Heart right ventricle (tissue), 16 donors: ENCODE results near the gene TENT5A. TPM values are rescaled to one million over a fixed set of nuclear protein-coding genes. Genes with fewer than 3 reads are reported as not detected.
A peak's percentile ranks its signal among the peaks of the same experiment; 100 is the strongest.

ENCODE experiments used
- ATAC-seq, 8 donors: fragments of 200-7000 bp; cut with Tn5 transposase; one replicate each; pipeline ENCODE4 v1.9.1; 2020; ENCODE audit warnings: mild to moderate bottlenecking in 8 of 8, moderate library complexity in 8 of 8, moderate number of reproducible peaks in 1 of 8
- DNase-seq, 2 donors: peaks; one replicate each; pipeline ENCODE4 v3.0.0-alpha.2; 2020
- H3K27ac ChIP-seq, 10 donors: fragments of 200-600 bp; sonication (generic) in 2 of 10; one replicate each; pipeline versions ENCODE4 v1.5.0 to v1.8.0; 2020 to 2022; ENCODE audit warnings: mild to moderate bottlenecking in 3 of 10
- H3K27me3 ChIP-seq, 7 donors: fragments of 200-600 bp; one replicate each; pipeline ENCODE4 v1.8.0; 2021 to 2022; ENCODE audit warnings: mild to moderate bottlenecking in 2 of 7
- H3K36me3 ChIP-seq, 9 donors: fragments of 200-600 bp; sonication (generic) in 1 of 9; one replicate each; pipeline versions ENCODE4 v1.5.0 to v1.8.0; 2020 to 2022; ENCODE audit warnings: mild to moderate bottlenecking in 2 of 9
- H3K4me1 ChIP-seq, 9 donors: fragments of 200-600 bp; sonication (generic) in 1 of 9; one replicate each; pipeline versions ENCODE4 v1.5.0 to v1.8.0; 2020 to 2022; ENCODE audit warnings: mild to moderate bottlenecking in 4 of 9
- H3K4me3 ChIP-seq, 10 donors: fragments of 200-600 bp; sonication (generic) in 2 of 10; one replicate each; pipeline versions ENCODE4 v1.5.0 to v1.8.0; 2020 to 2022; ENCODE audit warnings: mild to moderate bottlenecking in 7 of 10, moderate library complexity in 2 of 10
- H3K9me3 ChIP-seq, 11 donors: fragments of 200-600 bp in 10 of 11; sonication (generic) in 2 of 11; one replicate each; pipeline versions ENCODE4 v1.5.0 to v1.8.0; 2013 to 2022; ENCODE audit warnings: mild to moderate bottlenecking in 2 of 11, control low read depth in 1 of 11, moderate library complexity in 1 of 11
- WGBS, 2 donors: extraction: QIAGEN DNeasy Blood & Tissue Kit; methylation state at CpG; one replicate each; pipeline ENCODE4 v1.1.7; 2013; ENCODE audit warnings: inconsistent platforms in 1 of 2; 5-methylcytosine and 5-hydroxymethylcytosine counted together
- intact Hi-C, 10 donors: fragments of 100-400 bp; cut with DNase I; formaldehyde crosslinking; loops; one replicate each; pipeline versions ENCODE4 v1.11.1 to v1.14.2; 2022
- polyA plus RNA-seq, 2 donors: library from polyadenylated mRNA; stranded (reverse); fragments of 200-250 nt; gene quantifications; one replicate each; pipeline ENCODE4 v1.2.3, GENCODE V29; 2013
- total RNA-seq, 10 donors: library from RNA; stranded (reverse); fragmentation: NEBNext Ultra II Directional in 3 of 10; extraction: Animal tissue kit (Norgen Biotek cat#: 25700) in 3 of 10; gene quantifications; one replicate each; pipeline versions ENCODE4 v1.2.1 to v1.2.4, GENCODE V29; 2021 to 2023
- TF ChIP-seq, protein P1 (sequence below), 9 donors: fragments of 200-600 bp; sonication (generic) in 2 of 9; IDR thresholded peaks; one replicate each; pipeline versions ENCODE4 v1.5.0 to v1.8.0; 2021 to 2022; ENCODE audit warnings: antibody characterized with exemption in 9 of 9, mild to moderate bottlenecking in 5 of 9, moderate library complexity in 1 of 9
- donor health status: Arrhythmogenic right ventricular cardiomyopathy.
- donor health status: ischemic (EF 13 %, LVEDD 7.1; RV severe dilation, severe dysfunction).
- donor health status: healthy with polysubstance abuse.
- donor health status: DM: no; HTN: yes; CAD: no.
- donor health status: DM: no; HTN: no; CAD: no.
- donor health status: ischemic (EF 25% LVEDD 6.9; RV normal size, moderate dysfunction).
- donor health status: ischemic (EF 25% LVEDD 5.7; RV mildly dilated, moderate dysfunction).
- donor health status: healthy.
- donor health status: DM: yes; HTN: yes; CAD: no.
- donor health status: Ischemic cardiomyopathy.
- donor health status: ischemic (EF 35%, LVEDD 5.7; RV mildly dilated, moderate dysfunction).
- donor health status: nonischemic (EF 11% LVEDD 7.7; RV severe dilation, severe dysfunction).
- donor health status: DM: yes; HTN: yes; CAD: no.
- donor health status: PGD.
- donor health status: ischemic (EF 29% LVEDD 5.4; RV normal size, mild dysfunction).
- donor health status: nonischemic (EF 23%, LVEDD 6.1; RV moderate dilation, normal function).

TENT5A gene
- total and polyA plus RNA-seq, 12 donors: 17.3 to 72.1 (median 44.0) TPM

DNA sequence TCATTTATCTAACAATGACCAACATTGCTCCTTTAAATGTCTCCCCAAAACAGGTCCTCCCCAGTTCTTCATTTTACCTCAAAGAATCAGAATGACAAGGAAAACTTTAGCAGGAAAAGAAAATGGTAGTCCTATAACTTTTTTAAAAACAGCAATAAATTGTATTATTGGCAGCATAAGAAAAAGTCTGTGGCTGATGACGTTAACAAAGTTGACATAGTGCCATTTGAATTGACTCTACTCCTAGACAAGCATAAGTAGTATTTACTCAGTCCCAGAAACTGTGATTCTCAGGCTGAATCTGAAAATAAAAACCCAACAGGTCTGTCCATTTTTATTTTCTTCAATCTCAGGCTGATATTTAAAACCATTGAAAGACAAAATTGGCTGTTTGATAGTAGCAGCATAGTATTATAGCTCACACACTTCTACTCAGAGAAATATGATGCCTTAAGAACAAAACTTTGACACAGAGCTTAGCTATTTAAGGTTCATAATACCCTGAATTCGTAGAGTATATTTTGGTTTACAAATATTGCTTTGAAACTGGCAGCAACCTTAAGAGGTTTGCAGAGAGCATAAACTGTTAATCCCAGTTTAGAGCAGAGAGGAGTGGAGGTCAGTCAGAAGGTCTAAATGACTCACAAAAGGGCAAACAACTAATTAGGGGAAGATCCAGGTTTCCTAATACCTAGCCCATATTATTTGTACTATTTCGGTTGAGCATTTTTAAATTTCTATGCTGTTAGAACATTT lies 35.0 kb upstream of the TENT5A start:
- Histone ChIP-seq H3K4me1 (peaks cover 0 to 17% (median 3%) of the 10 kb centered on the region in 9 donors), H3K27ac (peak overlapping the region in 2 of 10 donors; percentile 26 to 44), H3K4me3 (no peak overlapping the region), H3K36me3 (no peaks in the 10 kb centered on the region), H3K9me3 (peaks cover 0 to 2% (median 0%) of the 10 kb centered on the region in 11 donors), H3K27me3 (no peaks in the 10 kb centered on the region)
- ATAC-seq (peak in 1 of 8 donors; percentile 52), DNase-seq (no peak)
- intact Hi-C loops: no loop called here
- 54 to 55% methylated on average over 3 of the region's 3 CpGs for WGBS, 2 donors
- TF ChIP-seq, protein P1, sequence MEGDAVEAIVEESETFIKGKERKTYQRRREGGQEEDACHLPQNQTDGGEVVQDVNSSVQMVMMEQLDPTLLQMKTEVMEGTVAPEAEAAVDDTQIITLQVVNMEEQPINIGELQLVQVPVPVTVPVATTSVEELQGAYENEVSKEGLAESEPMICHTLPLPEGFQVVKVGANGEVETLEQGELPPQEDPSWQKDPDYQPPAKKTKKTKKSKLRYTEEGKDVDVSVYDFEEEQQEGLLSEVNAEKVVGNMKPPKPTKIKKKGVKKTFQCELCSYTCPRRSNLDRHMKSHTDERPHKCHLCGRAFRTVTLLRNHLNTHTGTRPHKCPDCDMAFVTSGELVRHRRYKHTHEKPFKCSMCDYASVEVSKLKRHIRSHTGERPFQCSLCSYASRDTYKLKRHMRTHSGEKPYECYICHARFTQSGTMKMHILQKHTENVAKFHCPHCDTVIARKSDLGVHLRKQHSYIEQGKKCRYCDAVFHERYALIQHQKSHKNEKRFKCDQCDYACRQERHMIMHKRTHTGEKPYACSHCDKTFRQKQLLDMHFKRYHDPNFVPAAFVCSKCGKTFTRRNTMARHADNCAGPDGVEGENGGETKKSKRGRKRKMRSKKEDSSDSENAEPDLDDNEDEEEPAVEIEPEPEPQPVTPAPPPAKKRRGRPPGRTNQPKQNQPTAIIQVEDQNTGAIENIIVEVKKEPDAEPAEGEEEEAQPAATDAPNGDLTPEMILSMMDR (IDR thresholded peaks at IDR 0.05): no peak

DNA sequence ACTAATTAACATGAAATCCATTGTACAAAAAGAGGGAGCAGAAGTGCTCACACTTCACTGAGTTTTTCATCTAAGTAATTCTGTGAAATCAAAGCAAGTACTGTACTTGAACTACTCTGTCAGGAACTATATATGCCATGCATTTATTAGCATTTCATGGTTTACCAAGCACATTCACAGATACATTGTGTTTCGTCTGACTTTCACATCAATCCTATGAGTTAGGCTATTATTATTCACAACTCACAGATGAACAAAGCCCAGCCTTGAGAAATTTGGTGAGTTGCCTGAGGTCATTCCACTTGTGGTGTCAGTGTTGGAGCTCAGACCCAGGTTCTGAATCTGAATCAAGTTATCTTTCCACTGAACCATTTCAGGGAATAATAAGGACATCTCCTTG lies 33.7 kb upstream of the TENT5A start:
- intact Hi-C loops: no loop called here
- no peak overlapping the region for H3K4me3 ChIP-seq
- WGBS, 2 donors: 73 to 90% methylated on average over 1 of the region's 1 CpG
- TF ChIP-seq, protein P1 (IDR thresholded peaks at IDR 0.05): no peak
- ATAC-seq: no peak
- peaks cover 0 to 17% (median 3%) of the 10 kb centered on the region in 9 donors for H3K4me1 ChIP-seq
- peaks cover 0 to 8% (median 0%) of the 10 kb centered on the region in 11 donors for H3K9me3 ChIP-seq
- H3K27me3 ChIP-seq: no peaks in the 10 kb centered on the region
- DNase-seq: no peak
- no peaks in the 10 kb centered on the region for H3K36me3 ChIP-seq
- H3K27ac ChIP-seq: no peak overlapping the region

DNA sequence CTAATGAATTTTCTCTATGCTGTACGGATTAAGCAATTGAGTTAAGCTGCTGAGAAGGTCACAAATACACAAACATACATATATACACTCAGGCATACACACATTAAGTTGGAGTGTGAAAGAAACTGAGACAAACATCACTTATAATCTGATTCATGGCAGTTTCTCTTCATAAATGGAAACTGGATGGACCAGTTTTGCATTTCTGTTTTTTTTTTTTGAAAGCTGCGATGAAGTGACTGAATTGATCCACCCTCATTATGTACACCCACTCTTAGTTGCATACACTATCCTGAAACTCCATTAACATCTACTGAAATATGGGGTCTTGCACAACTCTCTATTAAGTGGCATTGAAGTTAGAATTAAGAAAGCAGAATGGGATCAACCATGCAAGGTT lies 32.9 kb upstream of the TENT5A start:
- H3K4me1 ChIP-seq: peaks cover 0 to 17% (median 3%) of the 10 kb centered on the region in 9 donors
- no peak for ATAC-seq
- H3K9me3 ChIP-seq: peaks cover 0 to 8% (median 0%) of the 10 kb centered on the region in 11 donors
- intact Hi-C loops: no loop called here
- no peaks in the 10 kb centered on the region for H3K36me3 ChIP-seq
- TF ChIP-seq, protein P1 (IDR thresholded peaks at IDR 0.05): no peak
- DNase-seq: no peak
- H3K27me3 ChIP-seq: no peaks in the 10 kb centered on the region
- 90 to 96% methylated on average over 2 of the region's 2 CpGs for WGBS, 2 donors
- no peak overlapping the region for H3K4me3 ChIP-seq
- H3K27ac ChIP-seq: no peak overlapping the region

DNA sequence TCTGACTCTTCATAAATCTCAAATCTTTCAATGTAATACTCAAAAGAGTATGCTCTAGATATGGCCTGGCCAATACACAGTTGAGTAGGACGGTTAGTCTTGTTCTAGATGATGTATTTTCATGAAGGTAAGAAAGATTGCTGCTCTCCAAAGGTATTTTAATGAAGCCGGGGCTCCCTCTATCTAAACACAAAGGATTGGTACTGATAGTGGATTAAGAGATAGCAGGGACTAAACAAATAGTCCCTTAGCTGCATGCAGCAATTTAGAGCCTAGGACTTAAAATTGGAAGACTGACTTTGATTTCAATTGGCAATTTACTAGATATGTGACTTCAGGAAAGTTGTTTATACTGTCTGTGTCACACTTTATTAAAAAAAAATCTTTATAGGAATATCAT lies 31.4 kb upstream of the TENT5A start:
- 80 to 87% methylated on average over 2 of the region's 2 CpGs for WGBS, 2 donors
- DNase-seq: no peak

More for the DNA sequence above, 31.4 kb upstream of the TENT5A start:
- Histone ChIP-seq H3K4me3 (no peak overlapping the region), H3K9me3 (peaks cover 0 to 8% (median 0%) of the 10 kb centered on the region in 11 donors), H3K4me1 (peaks cover 0 to 17% (median 3%) of the 10 kb centered on the region in 9 donors), H3K36me3 (no peaks in the 10 kb centered on the region), H3K27me3 (no peaks in the 10 kb centered on the region), H3K27ac (no peak overlapping the region)
- no peak for ATAC-seq
- TF ChIP-seq, protein P1 (IDR thresholded peaks at IDR 0.05): no peak
- intact Hi-C loops: no loop called here
